A549 (cell line): ENCODE data around the gene ACTR3C. TPM values are rescaled to one million over a fixed set of nuclear protein-coding genes. Genes with fewer than 3 reads are reported as not detected.
"Not testable (repeated sequence)": the region's sequence is repeated elsewhere in the genome, so short reads cannot be mapped to it uniquely, and the experiment has no call there.

Experiments
- ATAC-seq, 2 experiments: fragments of 200-7000 bp in 1 of 2; fragments of >200 bp in 1 of 2; cut with Nextera tagmentation in 1 of 2; cut with Tn5 transposase in 1 of 2; 3 replicates each; pipeline versions ENCODE4 v1.8.0 to v1.9.1; 2018 to 2020; ENCODE audit warnings: mild to moderate bottlenecking in 1 of 2, moderate library complexity in 1 of 2
- CTCF ChIA-PET: fragments of 300-600 bp; sonication (Branson Sonifier 250); formaldehyde crosslinking; extraction: SDS; loops from one replicate; lab custom pipeline; 2021; ENCODE audit warnings: antibody characterized with exemption, inconsistent platforms; lab: Yijun Ruan, JAX
- POLR2A ChIA-PET: fragments of 350-600 bp; formaldehyde crosslinking; extraction: SDS; loops from one replicate; lab custom pipeline; 2021; ENCODE audit warnings: antibody characterized with exemption, inconsistent platforms; lab: Yijun Ruan, JAX
- DNase-seq, 2 experiments: peaks; one replicate each; pipeline versions ENCODE4 v3.0.0 to v3.0.0-alpha.2; 2011 to 2016; ENCODE audit warnings: low read depth in 1 of 2, low spot score in 1 of 2
- FAIRE-seq: peaks from 2 replicates; lab custom pipeline; 2011; peaks lifted over from hg19 to GRCh38; lab: Jason Lieb, UNC
- H3K27ac ChIP-seq, 2 experiments: fragments of >200 bp; sonication (Bioruptor Twin); formaldehyde crosslinking; 3 replicates each; pipeline ENCODE4 v1.5.1; 2016 to 2017
- H3K4me1 ChIP-seq: fragments of >200 bp; sonication (Bioruptor Twin); formaldehyde crosslinking; 3 replicates; pipeline ENCODE4 v1.6.1; 2016
- H3K4me2 ChIP-seq: fragments of >200 bp; sonication (Bioruptor Twin); formaldehyde crosslinking; 3 replicates; pipeline ENCODE4 v1.6.1; 2016
- H3K4me3 ChIP-seq: fragments of >200 bp; sonication (Bioruptor Twin); formaldehyde crosslinking; 3 replicates; pipeline ENCODE4 v1.5.1; 2016
- H3K9me3 ChIP-seq: fragments of >200 bp; sonication (Bioruptor Twin); formaldehyde crosslinking; 3 replicates; pipeline ENCODE4 v1.6.1; 2016
- WGBS: methylation state at CpG from one replicate; pipeline ENCODE4 v1.1.6; 2017; ENCODE audit errors: missing lambda C conversion rate; 5-methylcytosine and 5-hydroxymethylcytosine counted together
- polyA plus RNA-seq, 4 experiments: library from polyadenylated mRNA; depleted of rRNA in 3 of 4; stranded (reverse); fragments of >200 nt; fragmentation: RNase III in 1 of 4; extraction: RNeasy Plus Mini Kit Qiagen cat#74134 plus additional on column Dnase treatment in 1 of 4; gene quantifications; 2 replicates in 3 of 4; 3 replicates in 1 of 4; pipeline ENCODE4 v1.2.3, GENCODE V29; 2011 to 2017

The ACTR3C gene
- polyA plus RNA-seq, 2 of the 4 experiments (the other 2 are of a cell fraction) = 0.43 TPM

- WGBS = 61% methylated on average over 4 of the region's 8 CpGs
- H3K4me3 ChIP-seq, H3K4me2 ChIP-seq, FAIRE-seq, POLR2A ChIA-PET, H3K27ac ChIP-seq, CTCF ChIA-PET, H3K9me3 ChIP-seq, DNase-seq, H3K4me1 ChIP-seq, ATAC-seq: not testable (repeated sequence)
Observed at GRCh38 chr7:150304499-150305258, 18.7 kb downstream of the ACTR3C start.

- H3K27ac ChIP-seq, FAIRE-seq, H3K9me3 ChIP-seq, POLR2A ChIA-PET, H3K4me2 ChIP-seq, CTCF ChIA-PET, H3K4me3 ChIP-seq, H3K4me1 ChIP-seq: not testable (repeated sequence)
- ATAC-seq (peak; percentile 60; a peak in 5 of 6 replicates), DNase-seq (peak in 1 of 2 experiments; percentile 33)
- 12% methylated on average over 1 of the region's 1 CpG for WGBS
Observed at GRCh38 chr7:150302908-150303310, 20.4 kb downstream of the ACTR3C start.

GRCh38 chr7:150297978-150298377 is 25.4 kb downstream of the ACTR3C start:
- CTCF ChIA-PET, POLR2A ChIA-PET, H3K9me3 ChIP-seq, H3K4me2 ChIP-seq, DNase-seq, H3K4me1 ChIP-seq, FAIRE-seq, ATAC-seq, H3K27ac ChIP-seq, H3K4me3 ChIP-seq: not testable (repeated sequence)

- FAIRE-seq, CTCF ChIA-PET, H3K4me3 ChIP-seq, POLR2A ChIA-PET, ATAC-seq, H3K4me1 ChIP-seq, H3K27ac ChIP-seq, H3K9me3 ChIP-seq, DNase-seq, H3K4me2 ChIP-seq: not testable (repeated sequence)
- 65% methylated on average over 9 of the region's 10 CpGs for WGBS
Observed at GRCh38 chr7:150296802-150297201, 26.5 kb downstream of the ACTR3C start.

GRCh38 chr7:150295614-150296013 is 27.7 kb downstream of the ACTR3C start:
- DNase-seq, H3K9me3 ChIP-seq, CTCF ChIA-PET, H3K27ac ChIP-seq, H3K4me2 ChIP-seq, H3K4me3 ChIP-seq, FAIRE-seq, H3K4me1 ChIP-seq, POLR2A ChIA-PET: not testable (repeated sequence)
- WGBS = 59% methylated on average over 3 of the region's 8 CpGs
- peak; percentile 77 to 78; a peak in 5 of 6 replicates for ATAC-seq

- POLR2A ChIA-PET = not testable (repeated sequence)
Observed at GRCh38 chr7:150295027-150295426, 28.3 kb downstream of the ACTR3C start.

GRCh38 chr7:150290317-150290716 is 33.0 kb downstream of the ACTR3C start:
- H3K4me2 ChIP-seq, H3K4me3 ChIP-seq, ATAC-seq, POLR2A ChIA-PET, FAIRE-seq, DNase-seq, H3K4me1 ChIP-seq, H3K27ac ChIP-seq, H3K9me3 ChIP-seq, CTCF ChIA-PET: not testable (repeated sequence)
- 72% methylated on average over 6 of the region's 6 CpGs for WGBS

More at GRCh38 chr7:150295027-150295426, 28.3 kb downstream of the ACTR3C start:
- WGBS = 65% methylated on average over 8 of the region's 8 CpGs
- CTCF ChIA-PET, FAIRE-seq, H3K9me3 ChIP-seq, H3K4me1 ChIP-seq, DNase-seq, ATAC-seq, H3K4me2 ChIP-seq, H3K4me3 ChIP-seq, H3K27ac ChIP-seq: not testable (repeated sequence)

GRCh38 chr7:150288816-150289215 is 34.5 kb downstream of the ACTR3C start:
- FAIRE-seq, CTCF ChIA-PET: not testable (repeated sequence)

GRCh38 chr7:150287815-150288214 is 35.5 kb downstream of the ACTR3C start:
- CTCF ChIA-PET = interaction anchor here (0.9 kb wide), 1 partner anchor 727 kb away, joined by 3 read pairs; no protein-coding TSS in a partner anchor
- 61% methylated on average over 7 of the region's 7 CpGs for WGBS
- POLR2A ChIA-PET, H3K4me1 ChIP-seq, ATAC-seq, DNase-seq, H3K4me2 ChIP-seq, H3K27ac ChIP-seq, H3K9me3 ChIP-seq, H3K4me3 ChIP-seq, FAIRE-seq: not testable (repeated sequence)

More at GRCh38 chr7:150288816-150289215, 34.5 kb downstream of the ACTR3C start:
- ATAC-seq, H3K9me3 ChIP-seq, DNase-seq, H3K4me3 ChIP-seq, POLR2A ChIA-PET, H3K27ac ChIP-seq, H3K4me1 ChIP-seq, H3K4me2 ChIP-seq: not testable (repeated sequence)
- 56% methylated on average over 4 of the region's 6 CpGs for WGBS
